GM18505 (cell line): ENCODE data around the gene SLC4A1.

Source experiments
- ATAC-seq: cut with Tn5 transposase; IDR thresholded peaks from one replicate; pipeline ENCODE4 v1.9.1; 2021; ENCODE audit not compliant: unreplicated experiment
- POLR2A ChIP-seq: IDR thresholded peaks from 4 replicates; pipeline ENCODE4 v1.6.1; 2011; ENCODE audit warnings: borderline replicate concordance; ENCODE audit not compliant: insufficient read depth, insufficient read length; ENCODE audit errors: extremely low read depth

SLC4A1 gene

GRCh38 chr17:44267818-44268490, at the start of gene SLC4A1:
Gene SLC4A1, minus strand, starts transcription at chr17:44268135. Its CDS starts 5,269 bp downstream, at chr17:44262866.
- no peak for TF ChIP-seq POLR2A
- no peak for ATAC-seq

- no peak for TF ChIP-seq POLR2A
- no peak for ATAC-seq
These were observed 49.6 kb upstream of the SLC4A1 start for GRCh38 chr17:44317545-44317944.

- no peak for TF ChIP-seq POLR2A
These were observed 48.1 kb upstream of the SLC4A1 start for GRCh38 chr17:44315760-44316731.

GRCh38 chr17:44314869-44315661, 47.1 kb upstream of the SLC4A1 start:
- TF ChIP-seq POLR2A, result no peak
- ATAC-seq, result no peak

More at GRCh38 chr17:44315760-44316731, 48.1 kb upstream of the SLC4A1 start:
- ATAC-seq, result no peak

- TF ChIP-seq POLR2A, result no peak
- ATAC-seq, result no peak
These were observed 46.6 kb upstream of the SLC4A1 start for GRCh38 chr17:44314524-44314868.

- no peak for ATAC-seq
- TF ChIP-seq POLR2A, result no peak
These were observed 46.1 kb upstream of the SLC4A1 start for GRCh38 chr17:44314031-44314430.

- no peak for ATAC-seq
- no peak for TF ChIP-seq POLR2A
These were observed 44.6 kb upstream of the SLC4A1 start for GRCh38 chr17:44312396-44313104.

- TF ChIP-seq POLR2A, result no peak
- ATAC-seq, result no peak
These were observed 43.7 kb upstream of the SLC4A1 start for GRCh38 chr17:44311562-44312181.

- no peak for TF ChIP-seq POLR2A
- ATAC-seq, result no peak
These were observed 42.9 kb upstream of the SLC4A1 start for GRCh38 chr17:44310609-44311376.

- no peak for TF ChIP-seq POLR2A
- no peak for ATAC-seq
These were observed 42.3 kb upstream of the SLC4A1 start for GRCh38 chr17:44310188-44310587.

GRCh38 chr17:44309472-44309871, 41.5 kb upstream of the SLC4A1 start:
- no peak for ATAC-seq
- no peak for TF ChIP-seq POLR2A
